ACC112 (cell line): Measurements from ENCODE around the gene GCN1.
A peak's percentile ranks its signal among the peaks of the same experiment; 100 is the strongest.

Experiments
- H2AFZ ChIP-seq: fragments of 200-600 bp; sonication (generic); one replicate; pipeline ENCODE4 v1.6.0; 2017; ENCODE audit warnings: antibody characterized with exemption, low read length; ENCODE audit not compliant: unreplicated experiment
- H3K27ac ChIP-seq: fragments of 200-600 bp; sonication (generic); 2 replicates; pipeline ENCODE4 v1.5.1; 2014; ENCODE audit warnings: low read depth, mild to moderate bottlenecking, antibody characterized with exemption, low read length, moderate library complexity
- H3K27me3 ChIP-seq: fragments of 200-600 bp; sonication (generic); 2 replicates; pipeline ENCODE4 v1.6.1; 2014; ENCODE audit warnings: mild to moderate bottlenecking, antibody characterized with exemption, low read length, moderate library complexity, mixed read lengths; ENCODE audit not compliant: insufficient read depth
- H3K36me3 ChIP-seq: fragments of 200-600 bp; sonication (generic); 2 replicates; pipeline ENCODE4 v1.6.1; 2016; ENCODE audit warnings: mild to moderate bottlenecking, antibody characterized with exemption, low read length, moderate library complexity, mixed read lengths; ENCODE audit not compliant: insufficient read depth
- H3K4me1 ChIP-seq: fragments of 200-600 bp; sonication (generic); one replicate; pipeline ENCODE4 v1.6.1; 2016; ENCODE audit warnings: low read length, mixed read lengths; ENCODE audit not compliant: insufficient read depth, unreplicated experiment, control insufficient read depth
- H3K4me3 ChIP-seq: fragments of 200-600 bp; sonication (generic); 2 replicates; pipeline ENCODE4 v1.5.1; 2014; ENCODE audit warnings: mild to moderate bottlenecking, low read depth, low read length
- H3K79me2 ChIP-seq: fragments of 200-600 bp; sonication (generic); one replicate; pipeline ENCODE4 v1.6.0; 2016; ENCODE audit warnings: low read length; ENCODE audit not compliant: control insufficient read depth, unreplicated experiment, insufficient read depth

The GCN1 gene

GRCh38 chr12:120125792-120126634 is 68.5 kb downstream of the GCN1 start:
- peaks cover 17% of the 10 kb centered on the region; the same call in 1 of the 2 replicates for H3K36me3 ChIP-seq
- H3K27ac ChIP-seq = peak overlapping the region; percentile 68
- no peak overlapping the region for H3K4me3 ChIP-seq
- H3K79me2 ChIP-seq = no peaks in the 10 kb centered on the region
- H3K4me1 ChIP-seq = peaks cover 23% of the 10 kb centered on the region
- H3K27me3 ChIP-seq = no peaks in the 10 kb centered on the region
- H2AFZ ChIP-seq = no peak overlapping the region

GRCh38 chr12:120125029-120125428 is 69.5 kb downstream of the GCN1 start:
- peaks cover 13% of the 10 kb centered on the region; the same call in 1 of the 2 replicates for H3K36me3 ChIP-seq

DNA sequence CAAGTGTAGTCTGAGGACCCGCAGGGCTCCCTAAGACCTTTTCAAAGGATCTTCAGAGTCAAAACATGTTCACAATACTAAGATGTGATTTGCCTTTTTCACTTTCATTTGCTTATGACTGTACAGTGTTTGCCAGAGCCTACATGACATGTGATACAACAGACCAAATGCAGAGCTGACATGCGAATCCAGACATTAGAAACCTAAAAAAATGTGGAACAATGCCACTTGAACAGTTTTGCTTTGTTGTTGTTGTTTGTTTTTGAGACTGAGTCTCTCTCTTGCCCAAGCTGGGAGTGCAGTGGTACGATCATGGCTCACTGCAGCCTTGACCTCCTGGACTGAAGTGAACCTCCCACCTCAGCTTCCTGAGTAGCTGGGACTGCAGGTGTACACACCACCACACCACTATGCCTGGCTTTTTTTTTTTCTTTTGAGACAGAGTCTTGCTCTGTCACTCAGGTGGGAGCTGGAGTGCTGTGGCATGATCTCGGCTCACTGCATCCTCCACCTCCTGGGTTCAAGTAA is 72.7 kb downstream of the GCN1 start:
- Histone ChIP-seq H3K36me3 (no peaks in the 10 kb centered on the region), H3K27me3 (no peaks in the 10 kb centered on the region), H3K79me2 (peaks cover 19% of the 10 kb centered on the region), H3K4me3 (no peak overlapping the region), H3K27ac (no peak overlapping the region), H3K4me1 (peaks cover 34% of the 10 kb centered on the region), H2AFZ (no peak overlapping the region)

More at GRCh38 chr12:120125029-120125428, 69.5 kb downstream of the GCN1 start:
- H2AFZ ChIP-seq = no peak overlapping the region
- no peak overlapping the region for H3K4me3 ChIP-seq
- H3K79me2 ChIP-seq = no peaks in the 10 kb centered on the region
- no peaks in the 10 kb centered on the region for H3K27me3 ChIP-seq
- H3K27ac ChIP-seq = peak overlapping the region; percentile 68; the same call in 1 of the 2 replicates
- peaks cover 24% of the 10 kb centered on the region for H3K4me1 ChIP-seq

- H3K4me1 ChIP-seq = peaks cover 29% of the 10 kb centered on the region
- no peak overlapping the region for H2AFZ ChIP-seq
- H3K27me3 ChIP-seq = no peaks in the 10 kb centered on the region
- H3K36me3 ChIP-seq = no peaks in the 10 kb centered on the region
- peaks cover 19% of the 10 kb centered on the region for H3K79me2 ChIP-seq
- H3K27ac ChIP-seq = no peak overlapping the region
- no peak overlapping the region for H3K4me3 ChIP-seq
Measured at GRCh38 chr12:120121343-120121742, 73.2 kb downstream of the GCN1 start.

GRCh38 chr12:120119271-120119973 is 75.1 kb downstream of the GCN1 start:
- Histone ChIP-seq H3K27ac (peak overlapping the region; percentile 68), H3K36me3 (peaks cover 3% of the 10 kb centered on the region; the same call in 1 of the 2 replicates), H3K79me2 (peaks cover 37% of the 10 kb centered on the region), H3K27me3 (no peaks in the 10 kb centered on the region), H3K4me3 (peak overlapping the region; percentile 97; the same call in 1 of the 2 replicates), H3K4me1 (peaks cover 31% of the 10 kb centered on the region), H2AFZ (no peak overlapping the region)

- H3K27me3 ChIP-seq = no peaks in the 10 kb centered on the region
- H3K27ac ChIP-seq = peak overlapping the region; percentile 68
- H3K79me2 ChIP-seq = peaks cover 46% of the 10 kb centered on the region
- H2AFZ ChIP-seq = no peak overlapping the region
- peak overlapping the region; percentile 97 for H3K4me3 ChIP-seq
- H3K4me1 ChIP-seq = peaks cover 32% of the 10 kb centered on the region
- H3K36me3 ChIP-seq = peaks cover 7% of the 10 kb centered on the region; the same call in 1 of the 2 replicates
Measured at GRCh38 chr12:120118321-120119061, 76.0 kb downstream of the GCN1 start.

DNA sequence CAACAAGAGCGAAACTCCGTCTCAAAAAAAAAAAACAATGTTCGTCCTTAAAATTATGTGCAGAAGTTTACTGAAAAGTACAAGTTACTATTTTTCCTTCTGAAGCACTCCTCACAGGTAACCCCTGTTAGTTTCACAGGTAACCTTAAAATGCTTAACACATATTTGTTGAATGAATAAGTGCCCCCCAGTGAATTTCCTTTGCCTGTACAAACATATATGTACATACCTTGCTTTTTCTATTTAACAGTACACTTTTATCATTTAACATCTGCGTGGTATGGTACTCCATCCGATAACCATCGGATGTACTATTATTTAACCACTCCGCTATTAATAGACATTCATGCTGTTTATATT is 76.6 kb downstream of the GCN1 start:
- peak overlapping the region; percentile 68 for H3K27ac ChIP-seq
- H3K27me3 ChIP-seq = no peaks in the 10 kb centered on the region
- no peak overlapping the region for H2AFZ ChIP-seq
- H3K36me3 ChIP-seq = peaks cover 7% of the 10 kb centered on the region; the same call in 1 of the 2 replicates
- peak overlapping the region; percentile 97 for H3K4me3 ChIP-seq
- H3K4me1 ChIP-seq = peaks cover 32% of the 10 kb centered on the region
- peaks cover 50% of the 10 kb centered on the region for H3K79me2 ChIP-seq

- Histone ChIP-seq H3K36me3 (peaks cover 7% of the 10 kb centered on the region; the same call in 1 of the 2 replicates), H3K4me3 (peak overlapping the region; percentile 97), H3K27ac (peak overlapping the region; percentile 71), H3K27me3 (no peaks in the 10 kb centered on the region), H2AFZ (no peak overlapping the region), H3K79me2 (peaks cover 59% of the 10 kb centered on the region), H3K4me1 (peaks cover 32% of the 10 kb centered on the region)
Measured at GRCh38 chr12:120116792-120117651, 77.5 kb downstream of the GCN1 start.

DNA sequence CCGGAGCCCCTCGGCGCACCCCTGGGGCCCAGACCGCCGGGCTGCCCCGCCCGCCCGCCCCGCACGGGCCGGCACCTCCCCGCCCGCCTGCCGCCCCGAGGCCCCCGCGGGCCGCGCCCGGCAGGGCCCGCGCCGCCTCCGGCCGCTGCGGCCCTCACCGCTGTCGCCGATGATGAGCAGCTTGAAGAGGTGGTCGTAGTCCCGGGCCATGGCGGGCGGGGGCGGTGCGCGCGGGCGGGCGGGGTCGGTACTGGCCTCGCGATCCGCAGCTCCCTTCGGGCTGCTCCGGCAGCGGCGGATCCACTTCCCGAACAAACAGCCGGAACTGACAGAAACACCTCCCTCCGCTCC is 78.1 kb downstream of the GCN1 start, which contains the start of gene RAB35:
Gene RAB35 (minus strand): TSS at position 313 of the 351 bp plus-strand sequence. CDS start 103 bp downstream, at position 210.
- H3K27ac ChIP-seq = peak within 1 kb of the TSS; percentile 71
- H3K27me3 ChIP-seq = no peaks in the 10 kb centered on the region
- H3K4me3 ChIP-seq = peak within 1 kb of the TSS; percentile 97
- H3K36me3 ChIP-seq = peaks cover 7% of the 10 kb centered on the region; the same call in 1 of the 2 replicates
- no peak within 1 kb of the TSS for H2AFZ ChIP-seq
- H3K4me1 ChIP-seq = peaks cover 32% of the 10 kb centered on the region
- peaks cover 65% of the 10 kb centered on the region for H3K79me2 ChIP-seq
